K562 (cell line): ENCODE data around the gene MAGI2. TPM values are rescaled to one million over a fixed set of nuclear protein-coding genes. Genes with fewer than 3 reads are reported as not detected.

Experiments used
- CBX5 ChIP-seq: IDR thresholded peaks from 2 replicates; pipeline ENCODE4 v1.6.1; 2014; ENCODE audit warnings: low read depth, borderline replicate concordance
- CREB1 ChIP-seq, 2 experiments: sonication (generic) in 1 of 2; formaldehyde crosslinking in 1 of 2; IDR thresholded peaks; 2 replicates each; pipeline versions ENCODE4 v1.6.1 to v1.8.0; 2012 to 2022; ENCODE audit warnings: inconsistent platforms in 1 of 2, mild to moderate bottlenecking in 1 of 2, missing genetic modification reagents in 1 of 2, moderate library complexity in 1 of 2
- CTBP1 ChIP-seq: fragments of 450-650 bp; IDR thresholded peaks from 2 replicates; pipeline ENCODE4 v1.6.1; 2016; ENCODE audit warnings: borderline replicate concordance
- HMG20B ChIP-seq: fragments of 250-450 bp; sonication (Bioruptor Pico); IDR thresholded peaks from 2 replicates; pipeline ENCODE4 v1.5.0; 2021; ENCODE audit warnings: mild to moderate bottlenecking
- KDM1A ChIP-seq, 2 experiments: fragments of 450-650 bp; IDR thresholded peaks; 2 replicates each; pipeline ENCODE4 v1.6.1; 2016; ENCODE audit warnings: mild to moderate bottlenecking in 2 of 2
- MAZ ChIP-seq, 2 experiments: fragments of 450-650 bp in 1 of 2; sonication (generic) in 1 of 2; formaldehyde crosslinking; IDR thresholded peaks in 1 of 2; conservative IDR thresholded peaks in 1 of 2; 2 replicates each; pipeline versions ENCODE4 v1.4.0 to v1.5.0; 2020; ENCODE audit warnings: mild to moderate bottlenecking in 1 of 2, missing genetic modification reagents in 1 of 2
- MYC ChIP-seq, 2 experiments: fragments of 250-450 bp in 1 of 2; sonication (Bioruptor Pico) in 1 of 2; IDR thresholded peaks; 2 replicates each; pipeline versions ENCODE4 v1.5.1 to v1.6.1; 2012 to 2021; ENCODE audit warnings: low read depth in 2 of 2, borderline replicate concordance in 1 of 2, improper control_type of control experiment in 1 of 2, low read length in 1 of 2, mild to moderate bottlenecking in 1 of 2, moderate library complexity in 1 of 2
- NEUROD1 ChIP-seq: fragments of 150-350 bp; IDR thresholded peaks from 2 replicates; pipeline ENCODE4 v1.6.1; 2014; ENCODE audit warnings: borderline replicate concordance, low read length, low read depth; ENCODE audit not compliant: partially characterized antibody
- NFE2 ChIP-seq: IDR thresholded peaks from 2 replicates; pipeline ENCODE4 v1.6.1; 2014; ENCODE audit warnings: antibody characterized with exemption, low read depth
- RBFOX2 ChIP-seq: fragments of 200-400 bp; formaldehyde crosslinking; IDR thresholded peaks from 2 replicates; pipeline ENCODE4 v1.6.1; 2017; ENCODE audit warnings: low read depth, mild to moderate bottlenecking, low read length, moderate library complexity
- SAFB ChIP-seq: fragments of 200-400 bp; formaldehyde crosslinking; IDR thresholded peaks from 2 replicates; pipeline ENCODE4 v1.6.1; 2017; ENCODE audit warnings: low read depth, low read length, borderline replicate concordance
- TOE1 ChIP-seq, 2 experiments: fragments of 450-650 bp in 1 of 2; sonication (generic) in 1 of 2; formaldehyde crosslinking in 1 of 2; IDR thresholded peaks; 2 replicates each; pipeline versions ENCODE4 v1.7.1 to v1.8.0; 2016 to 2022; ENCODE audit warnings: borderline replicate concordance in 2 of 2, mild to moderate bottlenecking in 2 of 2, antibody characterized with exemption in 1 of 2, inconsistent platforms in 1 of 2, low read depth in 1 of 2, missing genetic modification reagents in 1 of 2, moderate library complexity in 1 of 2
- ZNF224 ChIP-seq: sonication (generic); formaldehyde crosslinking; IDR thresholded peaks from 2 replicates; pipeline ENCODE4 v1.8.0; 2022; ENCODE audit warnings: mild to moderate bottlenecking, missing genetic modification reagents
- polyA plus RNA-seq, 8 experiments: library from polyadenylated mRNA; depleted of rRNA in 4 of 8; stranded (reverse) in 5 of 8; unstranded in 3 of 8; fragments of >200 nt; fragmentation: Nextera tagmentation in 2 of 8; fragmentation: Illumina TruSeq in 1 of 8; extraction: Ambion mirVana in 2 of 8; extraction: Trizol in 1 of 8; gene quantifications; 2 replicates each; pipeline versions ENCODE4 v1.2.1 to v1.2.3, GENCODE V29; 2011 to 2014; ENCODE audit warnings: inconsistent platforms in 1 of 8, missing spikeins in 1 of 8
- total RNA-seq, 7 experiments: library from RNA; depleted of rRNA in 6 of 7; stranded (reverse); fragments of >200 nt in 6 of 7; fragmentation: Illumina TruSeq in 2 of 7; extraction: Trizol in 2 of 7; gene quantifications; 2 replicates each; pipeline versions ENCODE4 v1.2.1 to v1.2.3, GENCODE V29; 2011 to 2021; ENCODE audit warnings: low replicate concordance in 1 of 7
- TF ChIP-seq, protein P1 (sequence below): fragments of 450-650 bp; IDR thresholded peaks from 2 replicates; pipeline ENCODE4 v1.6.1; 2016
- TF ChIP-seq, protein P2 (sequence below): conservative IDR thresholded peaks from 2 replicates; pipeline ENCODE4 v1.6.1; 2011; ENCODE audit warnings: low read depth, mild to moderate bottlenecking, low read length; ENCODE audit not compliant: control insufficient read depth
- TF ChIP-seq, protein P3 (sequence below): sonication (generic); formaldehyde crosslinking; IDR thresholded peaks from 2 replicates; pipeline ENCODE4 v1.8.1; 2023; ENCODE audit warnings: mild to moderate bottlenecking, missing genetic modification reagents
- TF ChIP-seq, protein P4 (sequence below): IDR thresholded peaks from 2 replicates; pipeline ENCODE4 v1.6.1; 2011; ENCODE audit warnings: borderline replicate concordance, low read depth, mild to moderate bottlenecking, moderate library complexity, low read length; ENCODE audit not compliant: insufficient read depth, poor library complexity, severe bottlenecking

Gene MAGI2
- total and polyA plus RNA-seq, 9 of the 15 experiments (the other 6 are each of a cell fraction or from before 2014, with no cell fraction given), result 0.27 to 1.4 (median 0.70) TPM

DNA sequence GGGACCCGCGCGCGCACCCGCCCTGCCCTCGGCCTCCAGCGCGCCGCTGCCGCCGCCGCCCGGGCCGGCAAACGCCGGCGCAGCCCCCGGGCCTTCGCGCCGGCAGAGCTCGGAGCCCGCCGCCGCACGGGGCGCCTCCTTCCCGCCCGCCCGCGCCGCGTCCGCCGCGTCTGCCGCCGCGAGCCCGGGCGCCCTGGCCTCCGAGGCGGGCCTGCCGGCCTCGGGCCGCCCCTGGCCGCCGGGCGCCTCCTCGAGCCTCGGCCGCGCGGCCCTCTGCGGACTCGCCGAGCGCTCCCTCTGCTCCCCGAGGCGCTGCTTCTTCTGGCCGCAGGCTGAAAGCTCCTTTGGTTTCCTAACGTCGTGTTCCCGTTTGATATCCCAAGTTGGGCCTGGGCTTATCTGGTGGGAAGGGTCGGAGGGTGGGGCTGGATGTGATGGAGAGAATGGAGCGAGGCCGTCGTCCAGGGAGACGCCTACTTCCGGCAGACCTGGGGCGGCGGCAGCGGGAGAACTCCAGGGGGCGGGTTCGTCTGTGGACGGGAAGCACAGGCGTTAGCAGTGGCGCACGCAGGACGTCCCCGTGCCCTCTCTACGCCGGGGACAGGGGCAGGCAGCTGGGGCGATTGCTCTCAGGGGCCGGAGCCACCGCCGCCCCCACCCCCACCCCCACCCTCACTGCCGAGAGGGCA, 1433.9 kb downstream of the MAGI2 start (continued):
- TF ChIP-seq MYC (IDR thresholded peaks at IDR 0.05; ENCODE audit: low read depth, low read length), result peak; percentile 41; the same call in 1 of the 2 replicates
- no peak for TF ChIP-seq MYC (CRISPR knock-in tag; IDR thresholded peaks at IDR 0.05; ENCODE audit: borderline replicate concordance, low read depth)
- TF ChIP-seq, protein P1, sequence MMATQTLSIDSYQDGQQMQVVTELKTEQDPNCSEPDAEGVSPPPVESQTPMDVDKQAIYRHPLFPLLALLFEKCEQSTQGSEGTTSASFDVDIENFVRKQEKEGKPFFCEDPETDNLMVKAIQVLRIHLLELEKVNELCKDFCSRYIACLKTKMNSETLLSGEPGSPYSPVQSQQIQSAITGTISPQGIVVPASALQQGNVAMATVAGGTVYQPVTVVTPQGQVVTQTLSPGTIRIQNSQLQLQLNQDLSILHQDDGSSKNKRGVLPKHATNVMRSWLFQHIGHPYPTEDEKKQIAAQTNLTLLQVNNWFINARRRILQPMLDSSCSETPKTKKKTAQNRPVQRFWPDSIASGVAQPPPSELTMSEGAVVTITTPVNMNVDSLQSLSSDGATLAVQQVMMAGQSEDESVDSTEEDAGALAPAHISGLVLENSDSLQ, result no peak
- TF ChIP-seq SAFB, result peak; percentile 20; the same call in 1 of the 2 replicates
- peak in 1 of 2 experiments; percentile 40; a peak in 2 of 4 replicates for TF ChIP-seq KDM1A (IDR thresholded peaks at IDR 0.05)
- no peak; the same call in 1 of the 2 replicates for TF ChIP-seq TOE1 (IDR thresholded peaks at IDR 0.05; ENCODE audit: borderline replicate concordance)
- no peak for TF ChIP-seq TOE1 (CRISPR knock-in tag; IDR thresholded peaks at IDR 0.05; ENCODE audit: borderline replicate concordance, low read depth)
- TF ChIP-seq RBFOX2, result peak; percentile 83
- no peak for TF ChIP-seq CREB1 (IDR thresholded peaks at IDR 0.05)
- TF ChIP-seq CREB1 (CRISPR knock-in tag; IDR thresholded peaks at IDR 0.05), result peak; percentile 36; the same call in 1 of the 2 replicates
- peak; percentile 46 for TF ChIP-seq NEUROD1
- TF ChIP-seq, protein P2, sequence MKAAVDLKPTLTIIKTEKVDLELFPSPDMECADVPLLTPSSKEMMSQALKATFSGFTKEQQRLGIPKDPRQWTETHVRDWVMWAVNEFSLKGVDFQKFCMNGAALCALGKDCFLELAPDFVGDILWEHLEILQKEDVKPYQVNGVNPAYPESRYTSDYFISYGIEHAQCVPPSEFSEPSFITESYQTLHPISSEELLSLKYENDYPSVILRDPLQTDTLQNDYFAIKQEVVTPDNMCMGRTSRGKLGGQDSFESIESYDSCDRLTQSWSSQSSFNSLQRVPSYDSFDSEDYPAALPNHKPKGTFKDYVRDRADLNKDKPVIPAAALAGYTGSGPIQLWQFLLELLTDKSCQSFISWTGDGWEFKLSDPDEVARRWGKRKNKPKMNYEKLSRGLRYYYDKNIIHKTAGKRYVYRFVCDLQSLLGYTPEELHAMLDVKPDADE, result 0 out of 2 replicates have a peak, but pooled peaks have one; percentile 23
- TF ChIP-seq CBX5, result 0 out of 2 replicates have a peak, but pooled peaks have one; percentile 36
- TF ChIP-seq, protein P3, sequence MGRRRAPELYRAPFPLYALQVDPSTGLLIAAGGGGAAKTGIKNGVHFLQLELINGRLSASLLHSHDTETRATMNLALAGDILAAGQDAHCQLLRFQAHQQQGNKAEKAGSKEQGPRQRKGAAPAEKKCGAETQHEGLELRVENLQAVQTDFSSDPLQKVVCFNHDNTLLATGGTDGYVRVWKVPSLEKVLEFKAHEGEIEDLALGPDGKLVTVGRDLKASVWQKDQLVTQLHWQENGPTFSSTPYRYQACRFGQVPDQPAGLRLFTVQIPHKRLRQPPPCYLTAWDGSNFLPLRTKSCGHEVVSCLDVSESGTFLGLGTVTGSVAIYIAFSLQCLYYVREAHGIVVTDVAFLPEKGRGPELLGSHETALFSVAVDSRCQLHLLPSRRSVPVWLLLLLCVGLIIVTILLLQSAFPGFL (CRISPR knock-in tag), result 0 out of 2 replicates have a peak, but pooled peaks have one; percentile 65
- peak; percentile 73 to 92 for TF ChIP-seq MAZ (CRISPR knock-in tag; conservative IDR thresholded peaks at IDR 0.05 in 1 of 2, IDR thresholded peaks at IDR 0.05 in 1 of 2)
- no peak for TF ChIP-seq NFE2
- TF ChIP-seq CTBP1, result peak; percentile 95
- no peak for TF ChIP-seq ZNF224 (CRISPR knock-in tag)
- no peak for TF ChIP-seq HMG20B
- TF ChIP-seq, protein P4, sequence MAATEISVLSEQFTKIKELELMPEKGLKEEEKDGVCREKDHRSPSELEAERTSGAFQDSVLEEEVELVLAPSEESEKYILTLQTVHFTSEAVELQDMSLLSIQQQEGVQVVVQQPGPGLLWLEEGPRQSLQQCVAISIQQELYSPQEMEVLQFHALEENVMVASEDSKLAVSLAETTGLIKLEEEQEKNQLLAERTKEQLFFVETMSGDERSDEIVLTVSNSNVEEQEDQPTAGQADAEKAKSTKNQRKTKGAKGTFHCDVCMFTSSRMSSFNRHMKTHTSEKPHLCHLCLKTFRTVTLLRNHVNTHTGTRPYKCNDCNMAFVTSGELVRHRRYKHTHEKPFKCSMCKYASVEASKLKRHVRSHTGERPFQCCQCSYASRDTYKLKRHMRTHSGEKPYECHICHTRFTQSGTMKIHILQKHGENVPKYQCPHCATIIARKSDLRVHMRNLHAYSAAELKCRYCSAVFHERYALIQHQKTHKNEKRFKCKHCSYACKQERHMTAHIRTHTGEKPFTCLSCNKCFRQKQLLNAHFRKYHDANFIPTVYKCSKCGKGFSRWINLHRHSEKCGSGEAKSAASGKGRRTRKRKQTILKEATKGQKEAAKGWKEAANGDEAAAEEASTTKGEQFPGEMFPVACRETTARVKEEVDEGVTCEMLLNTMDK, result peak; percentile 83
